ENCODE results near the gene RNU6-9.

- TF ChIP-seq CTCF (IDR thresholded peaks at IDR 0.05): peak in 1 of 5 experiments; percentile 17
- TF ChIP-seq POLR2A (IDR thresholded peaks at IDR 0.05): peak in 1 of 2 donors; percentile 69
- peak in 1 of 2 donors; percentile 86 for TF ChIP-seq EP300 (IDR thresholded peaks at IDR 0.05)
Measured at GRCh38 chr19:858868-859843, 34.1 kb upstream of the RNU6-9 start, which contains the start of gene CFD.

Data from tibial nerve (tissue), 4 donors.